ENCODE results near the gene ACY1.

Gene ACY1

GRCh38 chr3:51942603-51943450 is 40.5 kb upstream of the ACY1 start:
- TF ChIP-seq ZFX (IDR thresholded peaks at IDR 0.05; ENCODE audit: borderline replicate concordance) (no peak), CTCF (IDR thresholded peaks at IDR 0.05) (no peak)
- peak overlapping the region; percentile 70 for H3K27ac ChIP-seq

- peak overlapping the region; percentile 70; the same call in 1 of the 2 replicates for H3K27ac ChIP-seq
- no peak for TF ChIP-seq CTCF (IDR thresholded peaks at IDR 0.05)
Observed at GRCh38 chr3:51943451-51944391, 39.6 kb upstream of the ACY1 start.

GRCh38 chr3:51944451-51945021 is 38.8 kb upstream of the ACY1 start:
- TF ChIP-seq CTCF (IDR thresholded peaks at IDR 0.05): no peak
- no peak for TF ChIP-seq ZFX (IDR thresholded peaks at IDR 0.05; ENCODE audit: borderline replicate concordance)
- no peak overlapping the region for H3K27ac ChIP-seq

GRCh38 chr3:51945031-51945840 is 38.1 kb upstream of the ACY1 start:
- TF ChIP-seq ZFX (IDR thresholded peaks at IDR 0.05; ENCODE audit: borderline replicate concordance) (no peak), CTCF (IDR thresholded peaks at IDR 0.05) (no peak)
- H3K27ac ChIP-seq: no peak overlapping the region

- TF ChIP-seq CTCF (IDR thresholded peaks at IDR 0.05): no peak
- H3K27ac ChIP-seq: no peak overlapping the region
Observed at GRCh38 chr3:51945926-51946705, 37.2 kb upstream of the ACY1 start.

- no peak overlapping the region for H3K27ac ChIP-seq
- TF ChIP-seq CTCF (IDR thresholded peaks at IDR 0.05) (no peak), ZFX (IDR thresholded peaks at IDR 0.05; ENCODE audit: borderline replicate concordance) (no peak)
Observed at GRCh38 chr3:51946796-51947195, 36.5 kb upstream of the ACY1 start.

All from 22Rv1 (cell line).